GM12878 (cell line): ENCODE results near the gene JMJD4. TPM values are rescaled to one million over a fixed set of nuclear protein-coding genes. Genes with fewer than 3 reads are reported as not detected.

Source experiments
- ATAC-seq: fragments of 200-7000 bp; cut with Tn5 transposase; 3 replicates; pipeline ENCODE4 v1.9.1; 2020; ENCODE audit warnings: mild to moderate bottlenecking, moderate library complexity
- BruUV-seq: library from RNA; stranded (reverse); fragments of 400-500 nt; replicated peaks from 2 replicates; lab custom pipeline; 2021; lab: Mats Ljungman, UMichigan
- CTCF ChIA-PET: fragments of 300-600 bp; sonication (Branson Sonifier 250); formaldehyde crosslinking; extraction: SDS; loops from one replicate; lab custom pipeline; 2021; ENCODE audit warnings: inconsistent platforms; lab: Yijun Ruan, JAX
- POLR2A ChIA-PET: fragments of 350-600 bp; formaldehyde crosslinking; extraction: SDS; loops from one replicate; lab custom pipeline; 2021; ENCODE audit warnings: inconsistent platforms; lab: Charles Lee
- RAD21 ChIA-PET: fragments of 300-600 bp; sonication (Branson Sonifier 250); formaldehyde crosslinking; loops from one replicate; lab custom pipeline; 2023; ENCODE audit warnings: antibody characterized with exemption; ENCODE audit not compliant: unreplicated experiment; lab: Charles Lee
- SMC1A ChIA-PET: fragments of 300-600 bp; sonication (Branson Sonifier 250); formaldehyde crosslinking; loops from one replicate; lab custom pipeline; 2023; ENCODE audit not compliant: unreplicated experiment, uncharacterized antibody; lab: Charles Lee
- DNase-seq: peaks from one replicate; pipeline ENCODE4 v3.0.0-alpha.2; 2011; ENCODE audit warnings: low read depth, low spot score
- FAIRE-seq: peaks from 3 replicates; lab custom pipeline; 2011; peaks lifted over from hg19 to GRCh38; lab: Jason Lieb, UNC
- H2AFZ ChIP-seq: 2 replicates; pipeline ENCODE4 v1.6.0; 2011; ENCODE audit warnings: low read depth, low read length, control low read depth; ENCODE audit not compliant: control insufficient read depth
- H3K27ac ChIP-seq: 2 replicates; pipeline ENCODE4 v1.5.1; 2011; ENCODE audit warnings: control low read depth; ENCODE audit not compliant: control insufficient read depth, insufficient read depth
- H3K27me3 ChIP-seq, 2 experiments: replicated peaks in 1 of 2; 2 replicates each; pipeline versions ENCODE4 v1.6.0 to v1.6.1; 2011; ENCODE audit warnings: low read length in 1 of 2; ENCODE audit not compliant: control insufficient read depth in 2 of 2, insufficient read depth in 2 of 2
- H3K36me3 ChIP-seq, 2 experiments: 2 replicates each; pipeline ENCODE4 v1.5.1; 2011; ENCODE audit warnings: low read length in 1 of 2; ENCODE audit not compliant: control insufficient read depth in 2 of 2, insufficient read depth in 2 of 2
- H3K4me1 ChIP-seq: 2 replicates; pipeline ENCODE4 v1.6.1; 2011; ENCODE audit warnings: mild to moderate bottlenecking, low read length, moderate library complexity, mixed read lengths; ENCODE audit not compliant: control insufficient read depth, insufficient read depth
- H3K4me2 ChIP-seq: 2 replicates; pipeline ENCODE4 v1.6.0; 2011; ENCODE audit warnings: control low read depth; ENCODE audit not compliant: control insufficient read depth, insufficient read depth
- H3K4me3 ChIP-seq: fragments of 200-600 bp; sonication (generic); 2 replicates; pipeline ENCODE4 v1.5.1; 2016
- H3K79me2 ChIP-seq: 2 replicates; pipeline ENCODE4 v1.6.0; 2011; ENCODE audit warnings: low read length; ENCODE audit not compliant: control insufficient read depth, insufficient read depth
- H3K9ac ChIP-seq: 2 replicates; pipeline ENCODE4 v1.8.0; 2011; ENCODE audit warnings: low read length, control low read depth, mixed read lengths; ENCODE audit not compliant: control insufficient read depth, insufficient read depth
- H3K9me3 ChIP-seq: replicated peaks from 3 replicates; pipeline ENCODE4 v1.5.1; 2011; ENCODE audit warnings: mild to moderate bottlenecking, low read length; ENCODE audit not compliant: control insufficient read depth, insufficient read depth
- H4K20me1 ChIP-seq: 2 replicates; pipeline ENCODE4 v1.6.0; 2011; ENCODE audit not compliant: control insufficient read depth, insufficient read depth
- ATF3 ChIP-seq: IDR thresholded peaks from 2 replicates; pipeline ENCODE4 v1.6.1; 2011; ENCODE audit warnings: low read depth, mild to moderate bottlenecking, low read length, moderate library complexity, borderline replicate concordance; ENCODE audit errors: extremely low read depth
- CEBPB ChIP-seq, 2 experiments: fragments of 150-350 bp in 1 of 2; IDR thresholded peaks; 2 replicates each; pipeline ENCODE4 v1.6.1; 2012 to 2014; ENCODE audit warnings: low read depth in 2 of 2, low read length in 2 of 2, borderline replicate concordance in 1 of 2, inconsistent platforms in 1 of 2
- CHD1 ChIP-seq: IDR thresholded peaks from 2 replicates; pipeline ENCODE4 v1.6.1; 2012; ENCODE audit warnings: low read depth, low read length, improper control_type of control experiment
- CHD2 ChIP-seq: IDR thresholded peaks from 2 replicates; pipeline ENCODE4 v1.6.1; 2011; ENCODE audit warnings: low read depth, low read length, improper control_type of control experiment, borderline replicate concordance
- CREM ChIP-seq: IDR thresholded peaks from 2 replicates; pipeline ENCODE4 v1.6.1; 2014; ENCODE audit warnings: antibody characterized with exemption, low read depth
- ETV6 ChIP-seq, 2 experiments: fragments of 450-650 bp in 1 of 2; IDR thresholded peaks in 1 of 2; conservative IDR thresholded peaks in 1 of 2; 2 replicates each; pipeline ENCODE4 v1.6.1; 2014; ENCODE audit warnings: antibody characterized with exemption in 1 of 2, borderline replicate concordance in 1 of 2, low read depth in 1 of 2, mild to moderate bottlenecking in 1 of 2, moderate library complexity in 1 of 2
- FOS ChIP-seq: IDR thresholded peaks from 3 replicates; pipeline ENCODE4 v1.6.1; 2011; ENCODE audit warnings: borderline replicate concordance; ENCODE audit not compliant: insufficient read length; ENCODE audit errors: extremely low read depth
- IRF3 ChIP-seq: fragments of 450-650 bp; IDR thresholded peaks from 2 replicates; pipeline ENCODE4 v1.6.1; 2014; ENCODE audit warnings: mild to moderate bottlenecking
- KDM1A ChIP-seq: fragments of 200-600 bp; sonication (generic); IDR thresholded peaks from 2 replicates; pipeline ENCODE4 v1.6.1; 2016; ENCODE audit warnings: borderline replicate concordance
- MEF2A ChIP-seq: IDR thresholded peaks from 2 replicates; pipeline ENCODE4 v1.6.1; 2011; ENCODE audit warnings: low read depth, mild to moderate bottlenecking, low read length, moderate library complexity; ENCODE audit not compliant: insufficient read depth
- NFYB ChIP-seq: IDR thresholded peaks from 2 replicates; pipeline ENCODE4 v1.6.1; 2011; ENCODE audit warnings: low read depth, mild to moderate bottlenecking, low read length, improper control_type of control experiment, moderate library complexity; ENCODE audit not compliant: insufficient read depth
- RELA ChIP-seq: fragments of 450-650 bp; IDR thresholded peaks from 2 replicates; pipeline ENCODE4 v1.8.0; 2014; ENCODE audit warnings: borderline replicate concordance; ENCODE audit not compliant: partially characterized antibody
- RFX5 ChIP-seq: IDR thresholded peaks from 2 replicates; pipeline ENCODE4 v1.6.1; 2011; ENCODE audit warnings: low read depth, low read length, improper control_type of control experiment
- RUNX3 ChIP-seq: IDR thresholded peaks from 2 replicates; pipeline ENCODE4 v1.6.1; 2012; ENCODE audit warnings: low read length, inconsistent platforms
- ZBED1 ChIP-seq: IDR thresholded peaks from 2 replicates; pipeline ENCODE4 v1.6.1; 2016; ENCODE audit warnings: borderline replicate concordance
- ZNF24 ChIP-seq: fragments of 450-650 bp; IDR thresholded peaks from 2 replicates; pipeline ENCODE4 v1.6.1; 2017; ENCODE audit warnings: antibody characterized with exemption, mild to moderate bottlenecking
- ZZZ3 ChIP-seq: IDR thresholded peaks from 2 replicates; pipeline ENCODE4 v1.6.1; 2011; ENCODE audit warnings: low read depth; ENCODE audit not compliant: control insufficient read depth, insufficient read length
- WGBS: methylation state at CpG from one replicate; pipeline ENCODE4 v1.1.6; 2016; ENCODE audit warnings: low lambda C conversion rate; ENCODE audit not compliant: insufficient replicate concordance, insufficient coverage; ENCODE audit errors: missing lambda C conversion rate; 5-methylcytosine and 5-hydroxymethylcytosine counted together
- in situ Hi-C: fragments of 300-500 bp; cut with MboI; formaldehyde crosslinking; loops from 9 replicates; pipeline ENCODE4 v1.14.3; 2018; ENCODE audit warnings: mixed read lengths
- intact Hi-C: fragments of 100-400 bp; cut with micrococcal nuclease; formaldehyde crosslinking; loops from one replicate; pipeline ENCODE4 v1.14.2; 2022; ENCODE audit not compliant: unreplicated experiment
- polyA plus RNA-seq, 11 experiments: library from polyadenylated mRNA; depleted of rRNA in 4 of 11; unstranded in 6 of 11; stranded (reverse) in 5 of 11; fragments of >200 nt; fragmentation: Nextera tagmentation in 4 of 11; fragmentation: Illumina TruSeq in 1 of 11; extraction: Ambion mirVana in 4 of 11; extraction: Trizol in 1 of 11; gene quantifications; 1 replicate in 1 of 11; 2 replicates in 10 of 11; pipeline versions ENCODE4 v1.2.1 to v1.2.3, GENCODE V29; 2011 to 2016; ENCODE audit warnings: inconsistent platforms in 2 of 11, missing spikeins in 2 of 11, low read depth in 1 of 11
- total RNA-seq, 4 experiments: library from RNA; depleted of rRNA in 3 of 4; stranded (reverse); fragments of >200 nt in 3 of 4; fragmentation: Illumina TruSeq in 1 of 4; extraction: Trizol in 1 of 4; gene quantifications; 2 replicates each; pipeline versions ENCODE4 v1.2.1 to v1.2.3, GENCODE V29; 2013 to 2021
- TF ChIP-seq, protein P1 (sequence below): fragments of 150-350 bp; IDR thresholded peaks from 2 replicates; pipeline ENCODE4 v1.6.1; 2016; ENCODE audit warnings: low read depth, low read length

JMJD4 gene
- total and polyA plus RNA-seq, 10 of the 15 experiments (the other 5 are each of a cell fraction or from before 2014, with no cell fraction given): 0.89 to 38.3 (median 18.4) TPM

- peak overlapping the region; percentile 80 for H3K9ac ChIP-seq
- ChIA-PET POLR2A (interaction anchor here (0.9 kb wide), 1 partner anchor 11 kb away, joined by 3 read pairs; no protein-coding TSS in a partner anchor), SMC1A (no interaction called here), RAD21 (no interaction called here), CTCF (interaction anchor here (0.9 kb wide), 1 partner anchor 54 kb away, joined by 4 read pairs; no protein-coding TSS in a partner anchor)
- peak overlapping the region; percentile 93 for H3K4me2 ChIP-seq
- no peaks in the 10 kb centered on the region for H4K20me1 ChIP-seq
- H3K9me3 ChIP-seq: no peaks in the 10 kb centered on the region
- H3K4me3 ChIP-seq: peak overlapping the region; percentile 78
- in situ Hi-C loops (no loop called here), intact Hi-C loops (loop anchor here (10.0 kb wide), 1 partner anchor 50 kb away; no protein-coding TSS in a partner anchor)
- WGBS: under 1% methylated on average over 10 of the region's 10 CpGs
- H2AFZ ChIP-seq: peak overlapping the region; percentile 25; the same call in 1 of the 2 replicates
- DNase-seq (no peak), ATAC-seq (peak; percentile 21), FAIRE-seq (peak; percentile 56)
- H3K79me2 ChIP-seq: peaks cover 32% of the 10 kb centered on the region
- no peaks in the 10 kb centered on the region for H3K27me3 ChIP-seq
- peaks cover 0 to 6% of the 10 kb centered on the region in 2 experiments; a peak in 3 of 4 replicates for H3K36me3 ChIP-seq
- peak overlapping the region; percentile 60 for H3K27ac ChIP-seq
- no TSS peak for BruUV-seq
- peaks cover 3% of the 10 kb centered on the region; the same call in 1 of the 2 replicates for H3K4me1 ChIP-seq
- TF ChIP-seq KDM1A (no peak), RFX5 (no peak), ZZZ3 (no peak), IRF3 (no peak), CHD2 (no peak), RUNX3 (no peak), FOS (no peak), MEF2A (no peak), CREM (no peak), ATF3 (no peak), ETV6 (conservative IDR thresholded peaks at IDR 0.05 in 1 of 2, IDR thresholded peaks at IDR 0.05 in 1 of 2; ENCODE audit: borderline replicate concordance in 1 of 2, low read depth in 1 of 2) (no peak), ZNF24 (no peak), NFYB (no peak), CEBPB (IDR thresholded peaks at IDR 0.05; ENCODE audit: borderline replicate concordance in 1 of 2, low read depth in 2 of 2, low read length in 2 of 2) (no peak), RELA (no peak), CHD1 (no peak), ZBED1 (no peak)
- TF ChIP-seq, protein P1, sequence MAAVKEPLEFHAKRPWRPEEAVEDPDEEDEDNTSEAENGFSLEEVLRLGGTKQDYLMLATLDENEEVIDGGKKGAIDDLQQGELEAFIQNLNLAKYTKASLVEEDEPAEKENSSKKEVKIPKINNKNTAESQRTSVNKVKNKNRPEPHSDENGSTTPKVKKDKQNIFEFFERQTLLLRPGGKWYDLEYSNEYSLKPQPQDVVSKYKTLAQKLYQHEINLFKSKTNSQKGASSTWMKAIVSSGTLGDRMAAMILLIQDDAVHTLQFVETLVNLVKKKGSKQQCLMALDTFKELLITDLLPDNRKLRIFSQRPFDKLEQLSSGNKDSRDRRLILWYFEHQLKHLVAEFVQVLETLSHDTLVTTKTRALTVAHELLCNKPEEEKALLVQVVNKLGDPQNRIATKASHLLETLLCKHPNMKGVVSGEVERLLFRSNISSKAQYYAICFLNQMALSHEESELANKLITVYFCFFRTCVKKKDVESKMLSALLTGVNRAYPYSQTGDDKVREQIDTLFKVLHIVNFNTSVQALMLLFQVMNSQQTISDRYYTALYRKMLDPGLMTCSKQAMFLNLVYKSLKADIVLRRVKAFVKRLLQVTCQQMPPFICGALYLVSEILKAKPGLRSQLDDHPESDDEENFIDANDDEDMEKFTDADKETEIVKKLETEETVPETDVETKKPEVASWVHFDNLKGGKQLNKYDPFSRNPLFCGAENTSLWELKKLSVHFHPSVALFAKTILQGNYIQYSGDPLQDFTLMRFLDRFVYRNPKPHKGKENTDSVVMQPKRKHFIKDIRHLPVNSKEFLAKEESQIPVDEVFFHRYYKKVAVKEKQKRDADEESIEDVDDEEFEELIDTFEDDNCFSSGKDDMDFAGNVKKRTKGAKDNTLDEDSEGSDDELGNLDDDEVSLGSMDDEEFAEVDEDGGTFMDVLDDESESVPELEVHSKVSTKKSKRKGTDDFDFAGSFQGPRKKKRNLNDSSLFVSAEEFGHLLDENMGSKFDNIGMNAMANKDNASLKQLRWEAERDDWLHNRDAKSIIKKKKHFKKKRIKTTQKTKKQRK: no peak
Observed at GRCh38 chr1:227734546-227734855, 601 bp downstream of the JMJD4 start.
